HG03025 (cell line): ENCODE measurements around the gene NELFB.

Source experiments
- ATAC-seq: cut with Tn5 transposase; IDR thresholded peaks from one replicate; pipeline ENCODE4 v1.9.1; 2021; ENCODE audit warnings: mild to moderate bottlenecking, moderate library complexity; ENCODE audit not compliant: unreplicated experiment, low FRiP score

The NELFB gene

GRCh38 chr9:137254624-137255447 is at the start of gene NELFB:
TSS of gene NELFB (plus strand) at chr9:137255327.
- ATAC-seq: peak; percentile 79

GRCh38 chr9:137206602-137207001 is 48.5 kb upstream of the NELFB start:
- no peak for ATAC-seq

- ATAC-seq: no peak
Measured at GRCh38 chr9:137211532-137211931, 43.6 kb upstream of the NELFB start.

GRCh38 chr9:137212520-137212919 is 42.6 kb upstream of the NELFB start:
- no peak for ATAC-seq

GRCh38 chr9:137213160-137214060 is 41.7 kb upstream of the NELFB start:
- ATAC-seq: no peak

- no peak for ATAC-seq
Measured at GRCh38 chr9:137214620-137215019, 40.5 kb upstream of the NELFB start.

- no peak for ATAC-seq
Measured at GRCh38 chr9:137215196-137215986, 39.7 kb upstream of the NELFB start.

- ATAC-seq: no peak
Measured at GRCh38 chr9:137216188-137216965, 38.8 kb upstream of the NELFB start.

- no peak for ATAC-seq
Measured at GRCh38 chr9:137217276-137218211, 37.6 kb upstream of the NELFB start.

- ATAC-seq: no peak
Measured at GRCh38 chr9:137218212-137218753, 36.8 kb upstream of the NELFB start.

GRCh38 chr9:137218754-137219271 is 36.3 kb upstream of the NELFB start:
- ATAC-seq: no peak

GRCh38 chr9:137219757-137220316 is 35.3 kb upstream of the NELFB start:
- ATAC-seq: no peak

GRCh38 chr9:137220317-137221094 is 34.6 kb upstream of the NELFB start:
- ATAC-seq: no peak

GRCh38 chr9:137221095-137221505 is 34.0 kb upstream of the NELFB start:
- no peak for ATAC-seq

GRCh38 chr9:137221506-137222111 is 33.5 kb upstream of the NELFB start:
- no peak for ATAC-seq

GRCh38 chr9:137222190-137223077 is 32.7 kb upstream of the NELFB start, which contains the start of gene RNF208:
TSS of gene RNF208 (minus strand) at chr9:137222240. CDS start at chr9:137221212, 1,028 bp downstream.
- no peak for ATAC-seq
